Measurements from ENCODE around the gene DIO3.

DNA sequence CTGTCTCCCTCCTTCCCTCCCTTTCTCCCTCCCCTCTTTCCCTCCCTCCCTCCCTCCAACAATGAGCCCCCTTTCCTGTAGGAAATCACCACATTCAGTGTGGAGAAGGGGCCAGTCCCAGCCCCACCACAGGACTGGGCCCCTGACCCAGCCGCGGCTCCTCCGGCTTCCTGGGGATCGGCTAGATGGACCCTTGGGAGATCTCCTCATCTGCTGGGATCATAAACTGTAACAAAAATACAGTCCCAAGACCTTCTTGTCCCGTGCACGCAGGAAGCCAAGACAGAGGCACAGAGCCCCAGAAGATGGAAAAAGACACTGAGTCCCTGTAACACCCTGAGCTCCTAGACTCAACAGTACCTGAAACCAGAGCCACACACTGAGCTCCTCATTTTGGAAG lies 23.9 kb downstream of the DIO3 start:
- TF ChIP-seq, protein P1, sequence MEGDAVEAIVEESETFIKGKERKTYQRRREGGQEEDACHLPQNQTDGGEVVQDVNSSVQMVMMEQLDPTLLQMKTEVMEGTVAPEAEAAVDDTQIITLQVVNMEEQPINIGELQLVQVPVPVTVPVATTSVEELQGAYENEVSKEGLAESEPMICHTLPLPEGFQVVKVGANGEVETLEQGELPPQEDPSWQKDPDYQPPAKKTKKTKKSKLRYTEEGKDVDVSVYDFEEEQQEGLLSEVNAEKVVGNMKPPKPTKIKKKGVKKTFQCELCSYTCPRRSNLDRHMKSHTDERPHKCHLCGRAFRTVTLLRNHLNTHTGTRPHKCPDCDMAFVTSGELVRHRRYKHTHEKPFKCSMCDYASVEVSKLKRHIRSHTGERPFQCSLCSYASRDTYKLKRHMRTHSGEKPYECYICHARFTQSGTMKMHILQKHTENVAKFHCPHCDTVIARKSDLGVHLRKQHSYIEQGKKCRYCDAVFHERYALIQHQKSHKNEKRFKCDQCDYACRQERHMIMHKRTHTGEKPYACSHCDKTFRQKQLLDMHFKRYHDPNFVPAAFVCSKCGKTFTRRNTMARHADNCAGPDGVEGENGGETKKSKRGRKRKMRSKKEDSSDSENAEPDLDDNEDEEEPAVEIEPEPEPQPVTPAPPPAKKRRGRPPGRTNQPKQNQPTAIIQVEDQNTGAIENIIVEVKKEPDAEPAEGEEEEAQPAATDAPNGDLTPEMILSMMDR (conservative IDR thresholded peaks at IDR 0.05; ENCODE audit: low read depth, low read length): no peak
- TF ChIP-seq EZH2 (IDR thresholded peaks at IDR 0.05; ENCODE audit: low read length, unreplicated experiment) (no peak), EZH2phosphoT487 (IDR thresholded peaks at IDR 0.05; ENCODE audit: borderline replicate concordance, low read length) (no peak)
